HG02981 (cell line): ENCODE results near the gene JUP.
A peak's percentile ranks its signal among the peaks of the same experiment; 100 is the strongest.
"Not testable (repeated sequence)": the region's sequence is repeated elsewhere in the genome, so short reads cannot be mapped to it uniquely, and the experiment has no call there.

Experiments used
- ATAC-seq: cut with Tn5 transposase; IDR thresholded peaks from one replicate; pipeline ENCODE4 v1.9.1; 2021; ENCODE audit warnings: mild to moderate bottlenecking, moderate library complexity; ENCODE audit not compliant: unreplicated experiment

Gene JUP

GRCh38 chr17:41786227-41787020, at the start of gene JUP:
Gene JUP, minus strand, starts transcription at chr17:41786711. Its CDS starts 14,857 bp downstream, at chr17:41771854.
- peak; percentile 72 for ATAC-seq

GRCh38 chr17:41835800-41836549, 49.5 kb upstream of the JUP start, which contains the start of gene NT5C3B:
Gene NT5C3B, minus strand, starts transcription at chr17:41836232. Its CDS starts 39 bp downstream, at chr17:41836193.
- ATAC-seq = no peak

- no peak for ATAC-seq
Measured at GRCh38 chr17:41835214-41835799, 48.8 kb upstream of the JUP start.

- ATAC-seq = not testable (repeated sequence)
Measured at GRCh38 chr17:41829961-41830360, 43.5 kb upstream of the JUP start.

GRCh38 chr17:41825175-41825845, 38.8 kb upstream of the JUP start:
- ATAC-seq = no peak

- ATAC-seq = no peak
Measured at GRCh38 chr17:41824086-41824485, 37.6 kb upstream of the JUP start.

- ATAC-seq = no peak
Measured at GRCh38 chr17:41823580-41823979, 37.1 kb upstream of the JUP start.

- no peak for ATAC-seq
Measured at GRCh38 chr17:41823141-41823524, 36.6 kb upstream of the JUP start.

- ATAC-seq = no peak
Measured at GRCh38 chr17:41822216-41823140, 36.0 kb upstream of the JUP start.

- no peak for ATAC-seq
Measured at GRCh38 chr17:41821776-41822175, 35.3 kb upstream of the JUP start.

- ATAC-seq = no peak
Measured at GRCh38 chr17:41818024-41818423, 31.5 kb upstream of the JUP start.

GRCh38 chr17:41816637-41817320, 30.3 kb upstream of the JUP start:
- no peak for ATAC-seq

GRCh38 chr17:41814195-41814594, 27.7 kb upstream of the JUP start:
- no peak for ATAC-seq

GRCh38 chr17:41813699-41814124, 27.2 kb upstream of the JUP start:
- no peak for ATAC-seq

- no peak for ATAC-seq
Measured at GRCh38 chr17:41813152-41813680, 26.7 kb upstream of the JUP start.

- ATAC-seq = no peak
Measured at GRCh38 chr17:41812381-41813151, 26.1 kb upstream of the JUP start, which contains the start of gene FKBP10. Gene FKBP10, plus strand, starts transcription at chr17:41813004. Its CDS starts 31 bp downstream, at chr17:41813035.

- peak; percentile 51 for ATAC-seq
Measured at GRCh38 chr17:41811549-41812380, 25.3 kb upstream of the JUP start, which contains the start of gene P3H4. Gene P3H4, minus strand, starts transcription at chr17:41811949. Its CDS starts 34 bp downstream, at chr17:41811915.
